HepG2 (cell line): ENCODE measurements around the gene NMNAT1. TPM values are rescaled to one million over a fixed set of nuclear protein-coding genes. Genes with fewer than 3 reads are reported as not detected.

Experiments used
- E2F1 ChIP-seq: sonication (generic); formaldehyde crosslinking; IDR thresholded peaks from 2 replicates; pipeline ENCODE4 v1.5.0; 2020; ENCODE audit warnings: missing genetic modification reagents
- GATAD2A ChIP-seq: IDR thresholded peaks from 2 replicates; pipeline ENCODE4 v1.6.1; 2016
- HCFC1 ChIP-seq: fragments of 150-350 bp; IDR thresholded peaks from 2 replicates; pipeline ENCODE4 v1.6.1; 2014; ENCODE audit warnings: low read depth, low read length
- LBX2 ChIP-seq: sonication (generic); formaldehyde crosslinking; IDR thresholded peaks from 2 replicates; pipeline ENCODE4 v1.5.0; 2020; ENCODE audit warnings: missing genetic modification reagents, mild to moderate bottlenecking, borderline replicate concordance
- MAFK ChIP-seq, 2 experiments: IDR thresholded peaks in 1 of 2; conservative IDR thresholded peaks in 1 of 2; 2 replicates each; pipeline ENCODE4 v1.6.1; 2011; ENCODE audit warnings: improper control_type of control experiment in 2 of 2, low read length in 2 of 2
- MAZ ChIP-seq, 2 experiments: sonication (generic) in 1 of 2; formaldehyde crosslinking in 1 of 2; IDR thresholded peaks; 2 replicates each; pipeline versions ENCODE4 v1.5.0 to v1.6.1; 2012 to 2020; ENCODE audit warnings: low read depth in 2 of 2, mild to moderate bottlenecking in 2 of 2, borderline replicate concordance in 1 of 2, improper control_type of control experiment in 1 of 2, low read length in 1 of 2, missing genetic modification reagents in 1 of 2, moderate library complexity in 1 of 2
- MED8 ChIP-seq: sonication (generic); formaldehyde crosslinking; IDR thresholded peaks from 2 replicates; pipeline ENCODE4 v1.8.1; 2023; ENCODE audit warnings: mild to moderate bottlenecking, missing genetic modification reagents; ENCODE audit not compliant: insufficient replicate concordance
- NR0B2 ChIP-seq: sonication (generic); formaldehyde crosslinking; IDR thresholded peaks from 2 replicates; pipeline ENCODE4 v1.4.0; 2020; ENCODE audit warnings: mild to moderate bottlenecking, missing genetic modification reagents
- SATB2 ChIP-seq: sonication (generic); formaldehyde crosslinking; IDR thresholded peaks from 2 replicates; pipeline ENCODE4 v1.5.0; 2020; ENCODE audit warnings: missing genetic modification reagents
- TAF1 ChIP-seq: sonication (generic); formaldehyde crosslinking; IDR thresholded peaks from 2 replicates; pipeline ENCODE4 v1.4.0; 2020; ENCODE audit warnings: missing genetic modification reagents
- ZBTB38 ChIP-seq: sonication (generic); formaldehyde crosslinking; IDR thresholded peaks from 2 replicates; pipeline ENCODE4 v1.5.1; 2020; ENCODE audit warnings: mild to moderate bottlenecking, missing genetic modification reagents
- ZBTB4 ChIP-seq: sonication (generic); formaldehyde crosslinking; IDR thresholded peaks from 2 replicates; pipeline ENCODE4 v1.4.0; 2020; ENCODE audit warnings: missing genetic modification reagents, mild to moderate bottlenecking, borderline replicate concordance
- ZNF121 ChIP-seq: sonication (generic); formaldehyde crosslinking; IDR thresholded peaks from 2 replicates; pipeline ENCODE4 v1.5.0; 2020; ENCODE audit warnings: mild to moderate bottlenecking, missing genetic modification reagents
- ZNF296 ChIP-seq: sonication (generic); formaldehyde crosslinking; conservative IDR thresholded peaks from 2 replicates; pipeline ENCODE4 v1.5.0; 2020; ENCODE audit warnings: mild to moderate bottlenecking, missing genetic modification reagents
- ZNF558 ChIP-seq: sonication (generic); formaldehyde crosslinking; IDR thresholded peaks from 2 replicates; pipeline ENCODE4 v1.9.0; 2022; ENCODE audit warnings: mild to moderate bottlenecking, missing genetic modification reagents, borderline replicate concordance
- polyA plus RNA-seq, 8 experiments: library from polyadenylated mRNA; depleted of rRNA in 3 of 8; stranded (reverse) in 7 of 8; unstranded in 1 of 8; fragments of >200 nt; fragmentation: Illumina TruSeq in 4 of 8; extraction: Trizol in 4 of 8; gene quantifications; 2 replicates each; pipeline versions ENCODE4 v1.2.1 to v1.2.3, GENCODE V29; 2011 to 2016; ENCODE audit warnings: low read depth in 4 of 8, missing spikeins in 1 of 8, mixed read lengths in 1 of 8; ENCODE audit not compliant: insufficient read depth in 1 of 8
- total RNA-seq, 5 experiments: library from RNA; depleted of rRNA; stranded (reverse); fragments of >200 nt; fragmentation: Illumina TruSeq; extraction: Trizol; gene quantifications; 2 replicates each; pipeline ENCODE4 v1.2.3, GENCODE V29; 2016; ENCODE audit warnings: low read depth in 1 of 5

NMNAT1 gene
- total and polyA plus RNA-seq, 2 of the 13 experiments (the other 11 are each of a cell fraction or from before 2014, with no cell fraction given), result 5.6 to 12.2 TPM

GRCh38 chr1:9942939-9943788 lies at the start of gene NMNAT1, which contains the start of gene LZIC (continued):
- TF ChIP-seq ZBTB4 (0 out of 2 replicates have a peak, but pooled peaks have one; percentile 46), MAFK (conservative IDR thresholded peaks at IDR 0.05 in 1 of 2, IDR thresholded peaks at IDR 0.05 in 1 of 2; ENCODE audit: low read length in 2 of 2) (no peak; a peak in 1 of 4 replicates), TAF1 (peak; percentile 92), LBX2 (no peak), MED8 (CRISPR knock-in tag) (peak; percentile 85), ZNF296 (no peak), ZNF558 (CRISPR knock-in tag) (peak; percentile 71; the same call in 1 of the 2 replicates), GATAD2A (peak; percentile 71), E2F1 (CRISPR knock-in tag) (peak; percentile 76), ZNF121 (CRISPR knock-in tag) (peak; percentile 78; the same call in 1 of the 2 replicates), NR0B2 (CRISPR knock-in tag) (0 out of 2 replicates have a peak, but pooled peaks have one; percentile 37), SATB2 (CRISPR knock-in tag) (no peak), ZBTB38 (peak; percentile 90), HCFC1 (peak; percentile 76), MAZ (IDR thresholded peaks at IDR 0.05; ENCODE audit: borderline replicate concordance, low read depth, low read length) (peak; percentile 78; the same call in 1 of the 2 replicates), MAZ (CRISPR knock-in tag; IDR thresholded peaks at IDR 0.05; ENCODE audit: low read depth) (peak; percentile 78)
